D341Med (cell line): ENCODE results near the gene CD84.
"Not testable (repeated sequence)": the region's sequence is repeated elsewhere in the genome, so short reads cannot be mapped to it uniquely, and the experiment has no call there.

Source experiments
- DNase-seq: peaks from one replicate; pipeline ENCODE4 v3.0.0; 2012; ENCODE audit warnings: low spot score

The CD84 gene

DNA sequence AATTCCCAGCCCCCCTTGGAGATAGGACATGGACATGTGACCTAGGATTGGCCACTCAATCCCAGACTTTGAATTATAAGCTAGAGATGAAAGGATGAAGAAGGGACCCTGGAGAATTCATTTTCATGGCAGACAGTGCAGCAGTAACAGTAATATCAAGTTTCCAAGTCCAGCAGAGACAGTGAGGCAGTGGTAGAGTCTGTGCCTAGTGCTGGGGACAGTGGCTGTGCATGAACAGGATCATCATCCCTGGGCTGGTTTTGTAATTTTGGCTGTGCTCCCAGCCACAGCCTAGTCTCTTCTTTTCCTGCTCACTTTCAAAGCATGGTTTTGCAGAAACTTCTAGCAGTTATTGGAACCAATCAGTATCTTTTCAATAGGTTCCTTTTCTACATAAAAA is 29.6 kb upstream of the CD84 start:
- no peak for DNase-seq

DNA sequence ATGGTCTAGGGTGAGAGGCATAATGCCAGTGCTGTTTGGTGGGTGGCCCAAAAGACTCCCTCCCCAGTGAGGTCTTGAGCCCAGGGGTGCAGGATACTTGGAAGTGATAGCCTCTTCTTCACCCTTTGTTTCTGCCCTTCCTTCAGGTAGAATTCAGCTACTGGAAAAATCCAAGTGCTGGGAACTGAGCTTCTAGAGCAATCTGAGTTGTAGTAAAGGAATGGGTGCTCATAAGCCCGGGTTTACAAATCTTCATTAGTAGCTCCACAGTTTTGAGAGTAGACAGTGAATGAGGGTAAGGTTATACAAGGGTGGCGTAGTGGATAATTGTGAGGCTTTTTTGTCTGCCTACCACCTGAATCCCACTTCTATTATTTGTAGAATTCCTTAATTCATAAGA is 29.2 kb upstream of the CD84 start:
- no peak for DNase-seq

GRCh38 chr1:160608057-160608456 is 28.8 kb upstream of the CD84 start:
- no peak for DNase-seq

DNA sequence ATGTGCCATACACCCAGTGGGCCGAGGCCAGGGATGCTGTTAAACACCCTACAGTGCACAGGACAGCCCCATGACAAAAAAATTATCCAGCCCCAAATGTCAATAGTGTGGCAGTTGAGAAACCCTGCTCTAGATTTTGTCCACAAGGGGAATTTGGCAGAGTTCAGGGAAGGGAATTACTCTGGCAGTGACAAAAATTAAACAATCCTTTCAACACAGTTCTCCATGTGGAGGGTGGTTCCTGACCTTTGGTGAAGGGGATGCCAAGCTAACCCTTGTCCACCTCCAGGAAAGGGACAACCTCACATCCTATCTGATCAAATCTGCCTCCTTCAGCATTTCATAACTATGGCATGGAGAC is 28.4 kb upstream of the CD84 start:
- DNase-seq = no peak

DNA sequence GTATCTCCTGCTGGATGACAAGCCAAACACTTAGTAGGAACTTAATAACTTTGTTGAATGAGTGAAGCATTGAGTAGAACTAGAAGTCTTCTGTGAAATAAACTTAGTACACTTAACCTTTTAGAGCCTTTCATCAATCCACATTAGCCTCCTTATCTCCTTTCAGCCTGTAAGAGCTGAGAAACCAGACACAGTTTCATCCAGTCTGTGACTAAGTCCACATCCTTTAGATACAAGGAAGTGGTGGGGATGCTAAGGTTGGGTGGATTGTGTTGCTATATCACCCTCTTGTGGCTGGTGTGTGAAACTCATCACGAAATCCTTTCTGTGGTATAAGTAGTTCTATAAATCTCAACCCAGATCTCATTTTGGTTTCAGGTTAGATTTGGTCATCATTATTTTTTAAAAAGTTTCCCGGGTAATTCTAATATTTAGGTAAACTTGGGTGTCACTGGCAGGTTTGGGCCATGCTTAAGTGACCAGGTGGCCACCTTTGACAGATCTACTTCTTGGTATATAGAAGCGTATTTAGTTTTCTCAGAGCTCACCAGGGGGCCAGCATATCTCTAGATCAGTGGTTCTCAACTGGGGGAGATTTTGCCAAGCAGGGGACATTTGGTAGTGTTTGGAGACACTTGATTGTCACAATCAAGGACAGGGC is 27.8 kb upstream of the CD84 start:
- peak; percentile 72 for DNase-seq

DNA sequence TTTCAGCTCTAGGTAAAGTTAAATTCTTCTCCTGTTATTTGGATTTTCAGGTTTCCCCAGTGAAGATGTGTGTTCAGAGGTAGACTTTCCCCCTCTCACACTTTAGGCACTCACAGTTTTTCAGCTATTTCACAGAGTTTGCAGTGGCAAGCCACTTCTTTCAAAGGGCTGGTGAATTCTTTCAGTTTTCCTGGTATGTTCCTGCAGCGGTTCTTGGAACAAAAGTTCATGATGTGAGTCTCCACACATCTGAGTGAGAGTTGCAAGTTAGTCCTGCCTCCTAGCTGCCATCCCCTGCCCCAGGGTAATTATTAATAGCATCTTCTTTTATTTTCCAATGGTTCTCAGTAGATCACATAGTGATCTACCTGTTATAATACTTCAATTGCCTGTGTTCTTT is 27.3 kb upstream of the CD84 start:
- DNase-seq = no peak

DNA sequence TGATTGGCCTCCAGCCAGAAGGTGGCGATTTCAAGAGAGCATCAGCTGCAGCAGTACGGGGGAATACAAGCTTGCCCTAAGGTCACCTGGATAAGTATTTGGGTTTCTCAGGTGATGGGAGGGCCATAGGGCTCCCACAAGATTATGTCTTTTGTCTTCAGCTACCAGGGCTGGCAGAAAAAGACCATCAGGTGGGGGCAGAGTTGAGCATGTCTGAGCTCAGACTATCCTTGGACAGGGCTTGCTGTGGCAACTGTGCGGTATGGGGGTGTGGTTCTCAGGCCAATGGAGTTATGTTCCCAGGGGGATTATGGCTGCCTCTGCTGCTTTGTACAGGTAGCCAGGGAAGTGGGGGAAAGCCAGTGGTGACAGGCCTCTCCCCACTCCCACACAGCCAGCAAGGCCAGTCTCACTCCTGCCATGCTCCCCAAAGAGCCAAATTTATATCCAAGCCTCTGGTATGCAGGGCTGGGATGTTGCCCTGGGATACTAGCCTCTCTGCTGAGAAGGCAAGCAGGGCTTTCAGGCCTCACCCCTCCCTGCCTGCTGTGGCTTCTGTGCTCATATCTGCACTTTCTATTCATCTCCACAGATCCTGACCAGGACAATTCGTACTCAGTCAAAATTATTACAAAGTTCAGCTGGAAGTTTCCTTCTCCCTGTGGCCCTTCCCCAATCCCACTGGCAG is 26.6 kb upstream of the CD84 start:
- DNase-seq = no peak

- no peak for DNase-seq
Observed at GRCh38 chr1:160605205-160605604, 25.9 kb upstream of the CD84 start.

DNA sequence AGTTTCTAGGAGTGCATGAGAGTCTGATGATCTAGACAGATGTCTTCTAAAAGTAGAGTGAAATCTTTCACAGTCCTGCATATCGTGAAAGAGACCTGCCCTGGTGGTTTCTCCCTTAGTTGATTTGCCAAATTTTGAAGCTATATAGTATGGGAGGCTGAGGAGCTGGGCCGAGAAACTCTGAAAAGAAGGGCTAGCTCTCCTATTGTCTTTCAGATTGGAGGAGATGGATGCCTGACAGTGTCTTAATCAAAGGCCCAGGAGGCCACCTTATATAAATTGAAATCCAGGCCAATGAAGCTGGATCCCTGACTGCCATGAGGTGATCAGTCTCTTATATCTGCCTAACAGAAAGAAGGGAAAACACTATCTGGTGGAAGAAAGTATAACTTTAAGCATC is 18.4 kb upstream of the CD84 start:
- no peak for DNase-seq

GRCh38 chr1:160597051-160597450 is 17.8 kb upstream of the CD84 start:
- DNase-seq = no peak

DNA sequence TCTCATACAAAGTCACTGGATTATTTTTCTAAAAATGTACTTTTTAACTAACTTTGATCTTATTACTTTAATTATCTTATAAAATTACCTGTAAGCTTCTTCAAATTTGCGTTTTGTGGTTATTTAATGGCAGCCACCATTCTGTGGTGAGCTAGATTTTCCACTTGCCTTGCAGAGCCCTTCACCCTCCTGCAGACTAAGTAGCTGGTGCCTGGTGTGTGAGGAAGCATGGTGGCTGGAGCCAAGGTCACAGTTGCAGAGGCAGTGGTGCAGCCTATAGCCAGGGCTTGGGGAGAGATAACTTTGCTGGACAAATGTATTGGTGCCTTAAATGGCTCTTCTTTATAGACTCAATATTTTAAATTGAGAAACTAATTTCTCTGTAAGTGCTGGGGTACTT is 11.2 kb upstream of the CD84 start:
- DNase-seq = no peak

- DNase-seq = no peak
Observed at GRCh38 chr1:160588468-160588867, 9.2 kb upstream of the CD84 start.

DNA sequence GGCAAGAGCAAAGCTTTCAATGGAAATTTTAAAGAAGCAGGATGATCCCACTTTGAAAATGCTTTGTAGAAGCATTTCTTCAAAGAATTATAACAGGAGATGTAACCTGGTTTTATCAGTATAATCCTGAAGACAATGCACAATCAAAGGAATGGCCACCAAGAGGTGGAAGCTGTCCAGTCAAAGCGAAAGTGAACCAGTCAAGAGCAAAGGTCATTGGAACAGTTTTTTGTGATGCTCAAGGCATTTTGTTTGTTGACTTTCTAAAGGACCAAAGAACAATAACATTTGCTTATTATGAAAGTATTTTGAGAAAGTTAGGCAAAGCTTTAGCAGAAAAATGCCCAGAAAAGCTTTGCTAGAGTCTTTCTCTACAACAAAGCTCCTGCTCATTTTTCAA is 5.5 kb upstream of the CD84 start:
- no peak for DNase-seq

GRCh38 chr1:160582976-160583375 is 3.7 kb upstream of the CD84 start:
- DNase-seq = not testable (repeated sequence)

- DNase-seq = no peak
Observed at GRCh38 chr1:160581961-160582360, 2.7 kb upstream of the CD84 start.

DNA sequence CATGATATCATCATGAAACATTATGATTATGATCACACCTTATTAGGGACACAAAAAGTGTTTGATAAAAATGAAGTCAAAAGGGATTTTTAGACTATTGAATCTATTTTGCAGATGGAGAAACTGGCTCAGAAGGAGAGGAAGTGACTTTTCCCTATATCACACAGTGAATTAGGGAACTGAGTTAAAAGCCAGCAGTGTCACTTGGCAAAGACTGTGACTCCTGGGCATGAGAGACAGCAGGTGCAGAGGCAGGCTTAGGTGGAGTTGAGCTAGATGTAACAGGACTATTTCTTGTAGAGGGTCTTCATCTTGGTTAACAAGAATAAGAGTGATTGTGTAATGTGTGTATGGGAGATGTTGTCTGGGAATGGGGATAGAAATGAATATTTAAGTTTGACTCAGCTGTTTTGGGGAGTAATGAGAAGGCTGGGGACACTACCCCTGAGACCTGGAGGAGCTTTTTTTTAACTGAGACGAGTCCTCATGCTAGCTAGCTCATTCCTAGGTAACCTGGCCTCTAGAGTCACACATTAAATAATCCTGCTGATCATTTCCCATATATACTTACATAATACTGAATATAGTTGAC is 1.0 kb upstream of the CD84 start:
- no peak for DNase-seq

GRCh38 chr1:160578525-160579191 is 638 bp downstream of the CD84 start:
- DNase-seq = no peak

DNA sequence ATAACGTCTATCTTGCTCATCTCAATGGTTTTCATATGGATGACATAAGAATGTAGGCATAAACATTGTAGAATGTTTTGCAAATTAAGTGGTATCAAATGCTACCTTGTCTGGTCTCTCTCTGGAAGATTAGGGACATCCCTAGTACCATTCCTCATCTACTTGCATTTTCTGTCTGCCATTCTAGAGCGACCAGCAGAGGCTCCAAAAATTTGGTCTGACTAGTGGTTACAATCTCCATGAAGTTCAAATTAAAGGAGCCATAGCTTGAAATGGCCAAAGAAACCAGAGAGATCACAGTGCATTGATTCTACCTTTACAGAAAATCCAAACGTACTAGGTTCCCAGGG is 1.1 kb downstream of the CD84 start:
- DNase-seq = no peak

GRCh38 chr1:160577671-160578070 is 1.6 kb downstream of the CD84 start:
- no peak for DNase-seq

DNA sequence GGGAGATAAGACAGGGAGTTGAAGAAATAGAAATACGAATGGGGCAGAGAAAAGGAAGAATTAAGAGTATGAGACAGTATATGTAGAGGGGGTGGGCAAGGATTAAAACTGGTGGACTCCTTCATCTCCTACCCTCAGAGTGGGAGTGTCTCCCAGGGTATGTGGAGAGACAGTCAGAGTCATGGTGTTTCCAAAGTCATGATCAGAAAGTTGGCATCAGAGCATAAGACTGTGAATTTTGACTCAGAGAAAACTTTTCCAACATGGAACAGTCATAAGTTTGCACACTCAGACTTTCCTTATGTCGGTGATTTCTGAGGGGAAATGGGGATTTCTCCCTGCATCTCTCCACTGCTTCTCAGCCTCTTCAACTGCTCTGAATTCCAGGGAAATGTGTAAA is 2.4 kb downstream of the CD84 start:
- no peak for DNase-seq

- no peak for DNase-seq
Observed at GRCh38 chr1:160576390-160576789, 2.9 kb downstream of the CD84 start.

DNA sequence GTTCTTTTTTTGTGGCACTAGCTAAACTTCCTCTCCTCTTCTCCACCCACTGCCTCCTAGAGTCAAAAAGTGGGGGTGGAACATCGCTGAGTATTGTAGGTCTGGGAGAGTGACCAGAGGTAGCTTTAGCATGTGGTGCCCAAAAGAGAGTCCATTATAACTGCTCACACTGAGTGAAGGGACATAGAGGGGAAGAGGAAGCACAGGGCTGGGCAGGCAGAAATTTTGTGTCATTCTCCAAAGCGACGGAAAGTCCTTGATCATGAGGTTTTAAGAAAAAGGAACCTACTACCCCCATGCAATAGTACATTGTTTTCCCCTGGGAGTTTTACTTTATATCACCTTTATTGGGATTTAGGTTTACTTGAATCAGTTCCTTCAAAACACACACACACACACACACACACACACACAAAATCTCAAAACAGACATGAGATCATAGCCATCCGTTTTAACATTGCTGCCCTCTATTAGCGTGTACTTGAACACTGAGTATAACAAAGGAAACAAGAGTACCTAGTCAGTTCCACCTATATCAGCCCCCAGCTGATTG is 4.1 kb downstream of the CD84 start:
- DNase-seq = no peak

- no peak for DNase-seq
Observed at GRCh38 chr1:160570840-160571239, 8.5 kb downstream of the CD84 start.
